ENCODE data around the gene PAPLN.
"Not testable (repeated sequence)": the region's sequence is repeated elsewhere in the genome, so short reads cannot be mapped to it uniquely, and the experiment has no call there.

The PAPLN gene

GRCh38 chr14:73237219-73237785, at the start of gene PAPLN:
Gene PAPLN, plus strand, starts transcription at chr14:73237506. Its CDS starts 2,273 bp downstream, at chr14:73239779.
- H3K36me3 ChIP-seq, result no peaks in the 10 kb centered on the region
- DNase-seq, result no peak
- H3K4me3 ChIP-seq (ENCODE audit: low read depth, low read length), result no peak within 1 kb of the TSS
- no peaks in the 10 kb centered on the region for H3K27me3 ChIP-seq (ENCODE audit: insufficient read depth, low read depth, severe bottlenecking)
- no peak for TF ChIP-seq CTCF (IDR thresholded peaks at IDR 0.05; ENCODE audit: low read depth, low read length)
- no peaks in the 10 kb centered on the region for H3K9me3 ChIP-seq (ENCODE audit: severe bottlenecking)
- H3K27ac ChIP-seq, result no peak within 1 kb of the TSS

- Histone ChIP-seq H3K27ac (no peak overlapping the region), H3K9me3 (ENCODE audit: severe bottlenecking) (no peaks in the 10 kb centered on the region), H3K36me3 (peaks cover 28% of the 10 kb centered on the region), H3K4me3 (ENCODE audit: low read depth, low read length) (no peak overlapping the region), H3K27me3 (ENCODE audit: insufficient read depth, low read depth, severe bottlenecking) (no peaks in the 10 kb centered on the region)
- TF ChIP-seq CTCF (IDR thresholded peaks at IDR 0.05; ENCODE audit: low read depth, low read length), result no peak
- DNase-seq, result no peak
These were observed 48.8 kb upstream of the PAPLN start for GRCh38 chr14:73188501-73188911.

GRCh38 chr14:73189651-73190050, 47.7 kb upstream of the PAPLN start:
- H3K27ac ChIP-seq, result no peak overlapping the region
- no peak overlapping the region for H3K4me3 ChIP-seq (ENCODE audit: low read depth, low read length)
- DNase-seq, result no peak
- TF ChIP-seq CTCF (IDR thresholded peaks at IDR 0.05; ENCODE audit: low read depth, low read length), result no peak
- H3K9me3 ChIP-seq (ENCODE audit: severe bottlenecking), result no peaks in the 10 kb centered on the region
- H3K27me3 ChIP-seq (ENCODE audit: insufficient read depth, low read depth, severe bottlenecking), result no peaks in the 10 kb centered on the region
- peaks cover 34% of the 10 kb centered on the region for H3K36me3 ChIP-seq

- no peak for DNase-seq
- no peaks in the 10 kb centered on the region for H3K9me3 ChIP-seq (ENCODE audit: severe bottlenecking)
- H3K27me3 ChIP-seq (ENCODE audit: insufficient read depth, low read depth, severe bottlenecking), result no peaks in the 10 kb centered on the region
- no peak overlapping the region for H3K27ac ChIP-seq
- TF ChIP-seq CTCF (IDR thresholded peaks at IDR 0.05; ENCODE audit: low read depth, low read length), result no peak
- peaks cover 46% of the 10 kb centered on the region for H3K36me3 ChIP-seq
- no peak overlapping the region for H3K4me3 ChIP-seq (ENCODE audit: low read depth, low read length)
These were observed 45.9 kb upstream of the PAPLN start for GRCh38 chr14:73191441-73191840.

GRCh38 chr14:73194306-73194705, 43.0 kb upstream of the PAPLN start:
- H3K27ac ChIP-seq; DNase-seq; H3K4me3 ChIP-seq (ENCODE audit: low read depth, low read length); H3K27me3 ChIP-seq (ENCODE audit: insufficient read depth, low read depth, severe bottlenecking); H3K9me3 ChIP-seq (ENCODE audit: severe bottlenecking): not testable (repeated sequence)
- peaks cover 43% of the 10 kb centered on the region for H3K36me3 ChIP-seq

- H3K9me3 ChIP-seq (ENCODE audit: severe bottlenecking), result no peaks in the 10 kb centered on the region
- peaks cover 46% of the 10 kb centered on the region for H3K36me3 ChIP-seq
- no peak overlapping the region for H3K27ac ChIP-seq
- H3K27me3 ChIP-seq (ENCODE audit: insufficient read depth, low read depth, severe bottlenecking), result no peaks in the 10 kb centered on the region
- no peak overlapping the region for H3K4me3 ChIP-seq (ENCODE audit: low read depth, low read length)
- DNase-seq, result no peak
- no peak for TF ChIP-seq CTCF (IDR thresholded peaks at IDR 0.05; ENCODE audit: low read depth, low read length)
These were observed 39.1 kb upstream of the PAPLN start for GRCh38 chr14:73198253-73198652.

Data from WERI-Rb-1 (cell line).